Kidney glomerular epithelial cell (primary cell): ENCODE measurements around the gene PRDM16.

Experiments
- DNase-seq: peaks from one replicate; lab custom pipeline; 2025; lab: John Stamatoyannopoulos, UW

PRDM16 gene

GRCh38 chr1:3463408-3463863 lies 394.4 kb downstream of the PRDM16 start:
- DNase-seq, result no peak

- DNase-seq, result no peak
These were observed 395.1 kb downstream of the PRDM16 start for GRCh38 chr1:3463891-3464648.

GRCh38 chr1:3464649-3465025 lies 395.6 kb downstream of the PRDM16 start:
- no peak for DNase-seq

- DNase-seq, result no peak
These were observed 396.3 kb downstream of the PRDM16 start for GRCh38 chr1:3465091-3465934.

GRCh38 chr1:3465935-3466321 lies 396.9 kb downstream of the PRDM16 start:
- no peak for DNase-seq

GRCh38 chr1:3466366-3467075 lies 397.5 kb downstream of the PRDM16 start:
- DNase-seq, result no peak

- DNase-seq, result no peak
These were observed 398.4 kb downstream of the PRDM16 start for GRCh38 chr1:3467096-3468036.

GRCh38 chr1:3468236-3469103 lies 399.5 kb downstream of the PRDM16 start:
- no peak for DNase-seq

- DNase-seq, result no peak
These were observed 400.3 kb downstream of the PRDM16 start for GRCh38 chr1:3469104-3469848.

GRCh38 chr1:3469849-3470649 lies 401.0 kb downstream of the PRDM16 start:
- no peak for DNase-seq

GRCh38 chr1:3470650-3471355 lies 401.8 kb downstream of the PRDM16 start:
- DNase-seq, result no peak

GRCh38 chr1:3471356-3472087 lies 402.5 kb downstream of the PRDM16 start:
- peak; percentile 51 for DNase-seq

GRCh38 chr1:3472088-3472850 lies 403.3 kb downstream of the PRDM16 start:
- no peak for DNase-seq

GRCh38 chr1:3472906-3473305 lies 403.9 kb downstream of the PRDM16 start:
- no peak for DNase-seq

- DNase-seq, result no peak
These were observed 404.4 kb downstream of the PRDM16 start for GRCh38 chr1:3473381-3473844.

- DNase-seq, result no peak
These were observed 405.0 kb downstream of the PRDM16 start for GRCh38 chr1:3474016-3474415.

- DNase-seq, result no peak
These were observed 405.4 kb downstream of the PRDM16 start for GRCh38 chr1:3474421-3474820.
